ENCODE results near the gene ZNF385D.

DNA sequence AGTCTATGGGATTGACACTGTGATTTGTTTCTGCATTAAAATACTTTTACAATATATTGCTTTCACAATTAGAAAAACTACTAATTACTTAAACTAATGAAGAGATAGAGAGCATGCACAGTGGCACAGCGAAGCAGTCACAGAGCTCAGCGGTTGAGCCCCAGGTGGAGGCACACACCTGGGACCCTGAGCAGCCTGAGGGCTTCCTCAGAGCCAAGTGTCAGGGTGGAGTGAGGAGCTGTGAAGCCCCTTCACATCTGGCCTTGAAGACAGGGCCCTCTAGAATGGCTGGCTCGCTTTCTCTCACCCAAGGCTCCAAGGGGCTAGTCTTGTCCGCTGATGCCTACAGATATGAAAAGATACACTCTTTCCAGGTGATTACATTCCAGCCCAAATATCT, 287.7 kb downstream of the ZNF385D start:
- no peak for TF ChIP-seq POLR2A (IDR thresholded peaks at IDR 0.05)
- TF ChIP-seq, protein P1, sequence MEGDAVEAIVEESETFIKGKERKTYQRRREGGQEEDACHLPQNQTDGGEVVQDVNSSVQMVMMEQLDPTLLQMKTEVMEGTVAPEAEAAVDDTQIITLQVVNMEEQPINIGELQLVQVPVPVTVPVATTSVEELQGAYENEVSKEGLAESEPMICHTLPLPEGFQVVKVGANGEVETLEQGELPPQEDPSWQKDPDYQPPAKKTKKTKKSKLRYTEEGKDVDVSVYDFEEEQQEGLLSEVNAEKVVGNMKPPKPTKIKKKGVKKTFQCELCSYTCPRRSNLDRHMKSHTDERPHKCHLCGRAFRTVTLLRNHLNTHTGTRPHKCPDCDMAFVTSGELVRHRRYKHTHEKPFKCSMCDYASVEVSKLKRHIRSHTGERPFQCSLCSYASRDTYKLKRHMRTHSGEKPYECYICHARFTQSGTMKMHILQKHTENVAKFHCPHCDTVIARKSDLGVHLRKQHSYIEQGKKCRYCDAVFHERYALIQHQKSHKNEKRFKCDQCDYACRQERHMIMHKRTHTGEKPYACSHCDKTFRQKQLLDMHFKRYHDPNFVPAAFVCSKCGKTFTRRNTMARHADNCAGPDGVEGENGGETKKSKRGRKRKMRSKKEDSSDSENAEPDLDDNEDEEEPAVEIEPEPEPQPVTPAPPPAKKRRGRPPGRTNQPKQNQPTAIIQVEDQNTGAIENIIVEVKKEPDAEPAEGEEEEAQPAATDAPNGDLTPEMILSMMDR (IDR thresholded peaks at IDR 0.05), result no peak

Measured in uterus (tissue), 2 donors.